ENCODE measurements around the gene PICALM.

GRCh38 chr11:86058360-86058759 lies 10.5 kb downstream of the PICALM start:
- no peak for TF ChIP-seq EP300 (IDR thresholded peaks at IDR 0.05)
- TF ChIP-seq CTCF (IDR thresholded peaks at IDR 0.05) = no peak
- TF ChIP-seq POLR2A (IDR thresholded peaks at IDR 0.05) = no peak

Measured in tibial nerve (tissue), 4 donors.